ENCODE measurements around the gene ANKRD23.
"Not testable (repeated sequence)": the region's sequence is repeated elsewhere in the genome, so short reads cannot be mapped to it uniquely, and the experiment has no call there.

Gene ANKRD23

DNA sequence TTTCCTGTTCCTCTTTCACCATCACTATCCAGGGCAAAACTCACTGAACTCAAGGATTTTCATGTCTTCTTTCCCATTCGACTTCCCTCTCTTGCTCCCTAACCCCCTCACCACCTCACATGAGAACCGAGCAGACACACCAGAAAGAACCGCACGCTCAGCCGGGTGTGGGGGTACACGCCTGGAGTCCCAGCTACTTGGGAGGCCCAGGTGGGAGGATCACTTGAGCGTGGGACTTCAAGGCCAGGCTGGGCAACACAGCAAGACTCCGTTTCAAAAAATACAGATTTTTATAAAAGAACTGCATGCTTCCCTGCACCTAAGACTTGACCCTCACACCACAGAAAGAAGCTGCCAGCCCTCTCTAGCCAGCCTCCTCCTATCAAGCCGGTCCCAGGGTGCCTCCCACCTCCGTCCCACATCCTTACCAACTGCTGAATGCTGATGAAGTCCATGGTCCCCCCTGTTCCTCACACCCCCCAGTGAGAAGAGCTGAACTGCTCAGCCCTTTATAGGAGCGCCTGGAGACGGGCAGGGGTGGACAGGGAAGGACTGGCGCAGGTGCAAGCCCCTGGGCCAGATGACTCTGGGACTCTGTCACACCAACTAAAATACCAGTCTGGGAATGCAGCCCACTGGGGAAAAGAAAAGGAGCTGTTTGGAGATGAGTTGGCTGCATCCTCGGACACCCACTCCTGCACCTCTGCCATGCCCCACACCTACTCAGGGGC, at the start of gene ANKRD23:
Gene ANKRD23 (minus strand): TSS at position 484 of the 731 bp plus-strand sequence. CDS start 29 bp downstream, at position 455.
- DNase-seq, result no peak

DNA sequence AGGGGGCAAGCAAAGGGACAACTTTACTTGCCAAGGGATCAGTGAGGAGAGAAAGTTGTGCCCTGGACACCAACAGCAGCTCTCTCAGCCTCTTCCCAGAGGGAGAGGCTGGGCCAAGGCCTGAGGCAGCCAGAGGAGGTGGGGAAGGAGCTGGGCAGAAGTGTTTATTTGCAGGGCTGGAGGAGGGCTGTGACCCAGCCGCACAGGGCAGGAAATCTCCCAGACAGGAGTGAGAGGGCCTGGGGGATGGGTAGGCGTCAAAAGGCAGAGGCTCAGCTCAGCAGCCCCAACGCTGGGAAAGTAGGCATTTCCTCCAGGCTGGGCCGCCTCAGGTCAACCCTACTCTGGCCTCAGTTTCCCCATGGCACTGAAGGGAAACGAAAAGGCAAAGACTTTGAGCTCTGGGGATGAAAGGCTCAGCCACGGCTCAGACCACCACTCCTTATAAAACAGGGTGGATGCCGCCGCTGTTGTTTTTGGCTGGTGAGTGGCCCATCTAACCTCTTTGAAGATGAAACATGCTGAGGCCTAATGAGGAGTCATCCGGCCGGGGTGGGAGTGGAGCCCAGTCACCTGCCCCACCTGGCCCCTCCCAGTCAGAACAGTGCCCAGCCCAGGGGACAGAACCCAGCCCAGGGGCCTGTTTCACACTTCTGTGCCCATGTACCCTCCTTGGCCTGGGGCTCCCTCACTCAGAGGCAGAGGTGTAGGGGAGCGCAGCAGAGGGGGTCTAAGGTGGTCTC, 47.9 kb upstream of the ANKRD23 start:
- DNase-seq, result peak; percentile 23

DNA sequence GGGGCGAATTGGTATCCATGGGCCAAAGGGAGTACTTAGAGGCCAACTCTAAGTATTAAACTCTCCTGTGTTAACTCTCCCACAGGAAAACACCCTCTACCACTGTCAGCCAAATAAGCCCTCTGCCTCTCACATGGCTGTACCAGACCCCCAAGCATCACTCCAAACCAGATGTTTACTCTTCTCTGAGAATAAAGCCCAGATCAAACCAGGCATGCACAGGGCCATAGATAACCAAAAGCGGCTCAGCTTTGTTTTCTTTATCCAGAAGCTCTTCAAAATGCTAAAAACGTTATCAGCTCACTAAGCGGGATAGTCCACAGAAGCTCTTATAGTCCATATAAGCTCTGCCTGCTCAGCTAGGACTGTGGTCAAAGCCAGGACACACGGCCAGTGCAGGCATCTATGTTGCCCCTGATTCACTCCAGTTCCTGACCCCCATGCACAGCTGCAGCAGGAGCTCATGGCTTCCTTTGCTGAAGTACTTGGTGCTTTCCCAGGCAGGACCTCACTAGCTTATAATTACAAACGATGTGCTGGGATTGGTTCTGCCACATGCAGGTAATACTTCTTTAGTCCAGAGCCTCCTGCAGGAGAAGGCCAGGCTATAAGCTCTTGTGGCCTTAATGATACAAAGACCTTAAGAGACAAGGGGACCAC, 47.0 kb upstream of the ANKRD23 start:
- no peak for DNase-seq

DNA sequence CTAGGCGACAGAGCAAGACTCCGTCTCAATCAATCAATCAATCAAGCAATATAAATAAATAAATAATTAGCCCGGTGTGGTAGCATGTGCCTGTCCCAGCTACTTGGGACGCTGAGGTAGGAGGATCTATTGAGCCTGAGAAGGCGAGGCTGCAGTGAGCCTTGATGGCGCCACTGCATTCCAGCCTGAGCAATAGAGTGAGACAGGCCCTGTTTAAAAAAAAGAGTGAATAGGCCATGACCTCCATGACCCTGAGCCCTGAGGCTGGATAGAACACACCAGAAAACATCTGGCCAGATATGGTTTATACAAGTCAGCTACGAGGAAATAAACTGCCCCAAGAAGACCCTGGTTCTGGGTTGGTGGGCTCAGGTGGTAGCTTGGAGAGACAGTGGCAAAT, 46.4 kb upstream of the ANKRD23 start:
- no peak for DNase-seq

DNA sequence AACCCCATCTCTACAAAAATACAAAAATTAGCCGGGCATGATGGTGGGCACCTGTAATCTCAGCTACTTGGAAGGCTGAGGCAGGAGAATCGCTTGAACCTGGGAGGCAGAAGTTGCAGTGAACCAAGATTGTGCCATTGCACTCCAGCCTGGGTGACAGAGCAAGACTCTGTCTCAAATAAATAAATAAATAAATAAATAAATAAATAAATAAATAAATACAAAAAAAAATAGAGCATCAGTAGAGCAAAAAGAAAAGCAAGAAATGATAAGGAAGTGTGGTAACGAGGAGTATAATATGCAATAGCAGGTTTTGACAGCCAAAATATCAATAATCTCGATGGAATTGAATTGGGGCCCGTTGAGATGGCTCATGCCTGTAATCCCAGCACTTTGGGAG, 45.7 kb upstream of the ANKRD23 start:
- DNase-seq, result not testable (repeated sequence)

DNA sequence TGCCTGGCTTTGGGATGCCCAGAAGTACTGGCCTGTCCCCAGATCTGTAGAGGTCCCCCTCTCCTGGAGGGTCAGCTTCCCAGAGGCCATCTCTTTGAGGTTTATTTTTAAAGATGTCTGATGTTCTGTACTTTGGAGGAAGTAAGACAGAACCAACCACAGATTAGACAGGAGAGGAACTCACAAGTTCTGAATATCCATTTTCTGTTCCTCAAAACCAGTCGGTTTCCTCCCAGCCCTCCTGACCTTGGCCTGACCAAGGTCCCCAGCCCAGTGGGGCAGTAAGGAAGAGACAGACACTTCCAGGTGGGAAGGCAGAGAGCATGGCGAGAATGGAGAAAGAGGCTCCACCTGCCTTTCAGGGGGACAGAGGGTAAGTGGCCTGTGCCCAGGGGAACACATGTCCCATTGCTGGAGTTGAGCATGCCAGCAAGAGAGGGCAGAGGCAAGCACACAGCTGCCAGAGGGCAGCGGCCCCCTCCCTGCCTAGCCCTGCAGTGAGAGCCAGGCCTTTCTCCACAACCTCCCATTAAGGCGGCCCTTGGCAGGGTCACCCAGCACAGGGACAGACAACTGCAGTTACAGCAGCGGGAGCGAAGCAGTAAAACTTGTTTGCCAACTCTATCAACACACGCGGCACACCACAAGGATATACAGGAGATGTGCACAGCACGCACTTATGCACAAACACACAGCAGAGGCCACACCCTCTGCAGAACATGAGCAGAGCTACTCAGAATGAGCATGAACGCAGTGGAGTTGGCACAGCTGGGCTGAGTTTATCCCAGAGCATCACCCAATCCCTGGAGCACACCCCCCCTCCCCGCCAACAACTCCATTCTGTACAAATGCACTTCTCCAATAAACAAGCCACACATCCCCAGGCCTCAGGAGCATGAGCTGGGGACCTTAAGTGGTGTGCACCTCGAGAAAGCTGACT, 44.5 kb upstream of the ANKRD23 start:
- DNase-seq, result no peak

DNA sequence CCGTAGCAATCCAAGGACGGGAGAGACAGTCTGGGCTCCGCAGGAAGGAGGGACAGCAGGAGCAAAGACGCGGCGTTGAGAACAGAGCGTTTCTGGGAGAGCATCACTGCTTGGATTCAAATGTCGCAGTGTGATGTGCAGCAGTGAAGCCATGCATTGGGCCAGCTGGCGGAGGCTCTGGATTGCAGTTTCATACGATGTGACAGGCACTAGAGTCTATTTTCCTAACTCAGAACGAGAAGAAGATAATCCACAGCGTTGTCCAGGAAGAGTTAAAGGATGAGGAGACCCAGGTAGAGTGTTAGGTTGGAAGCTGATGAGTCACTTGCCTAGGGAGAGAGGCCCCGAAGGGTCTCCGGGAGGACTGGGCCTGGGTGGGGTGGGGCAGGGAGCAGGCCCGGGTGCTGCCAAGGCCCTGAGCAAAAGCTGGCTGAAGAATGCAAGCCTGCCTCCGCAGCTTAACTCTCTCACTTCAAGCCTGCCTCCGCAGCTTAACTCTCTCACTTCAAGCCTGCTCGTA, 43.7 kb upstream of the ANKRD23 start:
- DNase-seq, result no peak

DNA sequence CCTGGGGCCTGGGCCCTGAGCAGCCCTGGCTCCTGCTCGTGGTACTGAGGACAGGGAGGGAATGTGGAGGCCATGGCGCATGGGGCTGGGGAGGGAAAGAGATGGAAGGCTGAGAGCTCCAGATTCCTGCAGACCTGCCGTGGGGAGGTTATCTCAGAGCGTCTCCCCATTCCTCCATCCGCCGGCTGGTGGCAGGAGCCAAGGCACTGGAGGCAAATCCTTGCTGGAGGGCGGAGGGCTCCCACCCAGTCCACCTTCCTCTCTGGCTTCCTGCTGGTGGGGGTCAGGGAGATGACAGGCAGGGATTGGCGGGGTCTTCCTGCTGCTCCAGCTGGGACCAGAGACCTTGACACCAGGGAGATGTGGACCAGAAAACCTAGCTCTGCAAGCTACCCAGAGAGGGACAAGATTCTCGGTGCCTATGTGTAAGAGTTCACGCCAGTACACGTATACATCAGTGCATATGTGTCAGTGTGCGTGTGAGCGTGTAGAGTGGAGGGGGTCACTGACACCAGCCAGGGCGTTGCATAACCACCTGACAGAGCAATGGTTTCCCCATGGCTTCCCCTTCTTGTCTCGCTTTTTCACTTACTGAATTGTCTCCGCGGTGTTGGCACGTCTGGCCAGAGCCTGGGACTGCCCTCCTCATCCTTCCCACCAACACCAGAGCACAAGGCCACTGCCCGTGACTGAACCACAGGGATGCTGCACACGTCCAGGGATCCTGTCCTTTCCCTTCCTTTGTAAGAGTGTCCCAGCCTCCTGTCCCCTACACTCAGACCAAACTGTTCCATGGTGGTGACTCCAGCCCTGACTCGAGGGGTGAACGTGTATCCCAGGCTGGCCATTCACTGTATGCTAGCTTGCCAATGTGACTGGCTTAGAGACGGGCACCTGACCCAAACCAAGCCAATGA, 41.9 kb upstream of the ANKRD23 start:
- no peak for DNase-seq

DNA sequence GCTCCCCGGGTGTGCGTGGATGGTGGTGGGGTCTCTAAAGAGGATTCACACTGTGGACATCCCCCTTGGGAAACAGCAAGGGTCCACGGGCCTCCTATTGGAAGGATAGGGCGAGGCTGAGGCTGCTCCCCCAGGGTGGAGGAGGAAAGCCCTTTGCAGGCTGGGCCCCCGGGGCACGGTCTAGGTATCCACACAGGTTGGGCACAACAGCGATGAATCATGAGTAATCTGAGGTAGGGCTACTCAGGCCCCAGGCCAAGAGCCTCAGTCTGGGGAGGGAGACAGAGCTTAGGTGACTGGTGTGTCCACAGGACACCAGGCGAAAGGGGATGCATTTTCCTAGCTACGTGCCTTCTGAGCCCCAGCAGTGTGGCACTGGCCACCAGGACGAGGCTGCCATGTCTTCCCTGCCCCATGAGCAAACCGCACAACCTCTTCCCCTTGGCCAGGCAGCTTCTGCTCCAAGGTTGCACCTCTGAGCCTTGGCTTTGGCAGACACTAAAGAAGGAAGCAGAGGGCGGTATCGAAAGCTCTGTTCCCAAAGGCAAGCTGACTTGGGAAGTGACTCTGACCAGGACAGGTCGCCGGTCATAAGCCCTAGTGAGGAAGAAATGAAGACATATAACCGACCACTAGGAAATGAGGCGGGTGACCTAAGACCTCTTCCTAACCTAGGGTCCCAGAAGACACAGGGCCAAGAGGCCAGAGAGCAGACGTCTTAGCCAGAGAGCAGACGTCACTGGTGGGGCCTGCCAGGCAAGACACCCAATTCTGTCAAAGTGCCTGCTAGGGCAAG, 40.7 kb upstream of the ANKRD23 start:
- no peak for DNase-seq

DNA sequence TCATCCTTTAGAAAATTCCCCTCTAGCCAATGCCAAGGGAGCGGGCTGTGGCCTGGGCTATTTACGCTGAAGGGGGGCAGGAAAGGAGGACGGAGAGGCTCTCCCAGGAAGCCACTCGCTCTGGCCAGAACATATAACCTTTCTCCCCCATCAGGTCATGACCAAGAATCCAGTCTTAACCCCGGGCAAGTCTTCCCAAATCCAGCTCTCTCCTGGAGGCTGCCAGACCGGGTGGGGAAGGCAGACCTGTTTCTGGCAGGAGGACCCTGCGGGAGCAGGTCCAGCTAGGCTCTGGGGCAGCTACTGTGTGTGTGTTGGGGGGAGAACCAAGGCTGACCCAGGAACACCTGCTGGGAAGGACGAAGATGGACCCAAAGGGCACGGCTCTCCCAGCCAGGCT, 39.5 kb upstream of the ANKRD23 start:
- DNase-seq, result no peak

DNA sequence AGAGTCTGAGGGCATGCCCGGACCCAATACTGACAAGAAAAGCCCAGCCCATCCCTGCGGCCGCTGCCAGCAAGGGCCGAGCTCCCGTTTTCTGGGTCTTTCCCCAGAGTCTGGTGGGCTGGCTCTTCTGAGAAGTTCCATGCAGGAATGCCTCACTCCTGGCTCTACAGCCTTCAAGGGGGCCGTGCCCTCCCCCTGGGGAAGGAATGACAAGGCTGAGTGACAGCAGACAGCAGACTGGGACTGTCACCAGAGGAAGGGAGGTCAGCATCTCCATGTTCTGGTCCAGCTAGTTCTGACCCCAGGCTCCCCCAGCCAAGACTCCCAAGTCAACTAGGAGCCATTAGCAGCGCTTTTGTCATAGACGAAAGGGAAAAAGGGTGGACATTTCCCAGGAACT, 39.1 kb upstream of the ANKRD23 start:
- no peak for DNase-seq

DNA sequence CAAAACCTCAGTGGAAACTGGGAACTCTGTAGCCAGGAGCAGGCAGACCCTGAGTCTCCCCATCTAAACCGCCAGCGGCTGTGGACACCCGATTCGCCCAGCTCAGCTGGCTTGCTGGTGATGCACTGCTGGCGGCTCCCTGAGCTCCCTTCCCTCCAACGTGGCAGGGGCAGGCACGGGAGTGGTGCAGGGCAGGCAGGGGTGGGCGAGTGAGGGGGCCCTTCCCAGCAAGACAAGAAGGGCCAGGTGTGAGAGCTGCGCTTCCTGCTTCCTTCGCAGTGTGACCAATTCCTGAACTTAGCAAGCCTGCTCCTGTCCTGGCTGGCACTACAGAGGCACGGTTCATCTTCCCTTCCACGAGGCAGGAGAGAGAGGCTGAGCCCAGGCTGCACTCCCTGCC, 38.4 kb upstream of the ANKRD23 start:
- DNase-seq, result no peak

DNA sequence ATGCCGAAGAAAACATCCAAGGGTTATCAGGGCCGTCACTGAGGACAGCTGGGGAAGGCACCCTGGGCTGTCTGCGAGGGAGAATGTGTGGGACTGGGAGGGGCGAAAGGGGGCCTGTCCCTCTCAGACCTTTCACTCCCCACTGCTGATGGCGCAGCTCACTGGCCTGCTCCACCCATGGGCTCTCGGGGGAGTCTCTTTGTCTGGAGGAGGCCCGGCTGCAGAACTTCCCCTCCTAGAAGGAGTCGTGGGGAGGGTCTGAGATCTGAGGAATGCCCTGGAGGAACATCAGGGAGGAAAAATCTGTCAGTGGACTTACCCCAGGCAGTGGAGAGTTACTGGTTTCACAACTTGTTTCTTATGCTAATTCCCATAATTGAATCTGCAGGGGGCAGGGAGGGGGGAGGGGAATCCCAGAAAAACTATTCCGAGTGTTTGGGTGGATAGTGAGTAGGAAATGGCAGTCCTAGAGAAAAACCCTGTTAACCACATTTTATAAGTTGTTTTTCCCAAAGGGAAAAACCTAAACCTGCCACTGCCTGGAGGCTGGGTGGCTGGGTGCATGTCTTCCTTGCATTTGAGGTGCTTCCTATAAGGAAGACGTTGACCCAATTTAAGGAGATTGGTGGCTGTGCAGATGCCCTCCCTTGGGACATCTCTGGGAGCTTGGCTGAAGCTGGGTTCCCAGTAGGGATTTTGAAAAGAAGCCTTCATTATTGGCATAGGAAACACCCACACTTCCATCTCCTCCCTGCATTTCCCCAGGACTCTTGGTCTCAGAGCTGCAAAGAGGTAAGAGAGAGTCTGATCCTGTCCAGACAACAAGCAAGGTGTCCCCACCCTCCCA, 37.8 kb upstream of the ANKRD23 start:
- DNase-seq, result no peak

DNA sequence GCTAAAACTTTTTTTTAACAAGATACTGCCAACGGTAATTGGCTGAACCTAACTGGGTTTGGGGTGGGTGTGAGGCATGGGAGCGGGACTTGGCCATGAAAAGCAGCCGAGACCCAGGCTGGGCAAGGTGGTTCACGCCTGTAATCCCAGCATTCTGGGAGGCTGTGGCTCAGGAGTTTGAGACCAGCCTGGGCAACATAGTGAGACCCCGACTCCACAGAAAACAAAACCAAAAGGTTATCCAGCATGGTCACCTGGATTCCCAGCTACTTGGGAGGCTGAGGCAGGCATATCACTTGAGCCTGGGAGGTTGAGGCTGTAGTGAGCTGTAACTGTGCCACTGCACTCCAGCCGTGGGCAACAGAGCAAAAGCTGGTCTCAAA, 37.1 kb upstream of the ANKRD23 start:
- no peak for DNase-seq

DNA sequence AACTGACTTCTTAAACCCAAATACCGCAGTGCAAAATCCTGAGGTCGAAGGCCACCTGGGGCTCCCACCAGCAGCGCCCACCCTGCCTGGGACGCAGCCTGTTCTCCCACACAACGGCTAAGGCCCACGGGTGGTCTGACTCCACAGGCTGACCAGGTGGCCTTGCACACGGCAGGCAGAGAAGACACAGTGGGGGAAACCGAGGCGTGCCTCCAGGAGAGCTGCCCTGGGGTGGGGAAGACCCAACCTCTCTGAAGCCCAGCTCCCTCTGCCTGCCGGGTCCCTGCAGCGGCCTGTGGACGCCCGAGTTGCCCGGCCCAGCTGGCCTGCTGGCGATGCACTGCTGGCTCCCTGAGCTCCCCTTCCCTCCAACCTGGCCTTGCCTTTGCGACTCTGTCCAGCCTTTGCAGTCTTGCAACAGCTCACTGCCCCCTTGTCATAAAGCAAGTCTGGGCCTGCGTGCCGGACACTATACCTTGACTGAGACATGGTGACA, 35.8 kb upstream of the ANKRD23 start:
- DNase-seq, result no peak

DNA sequence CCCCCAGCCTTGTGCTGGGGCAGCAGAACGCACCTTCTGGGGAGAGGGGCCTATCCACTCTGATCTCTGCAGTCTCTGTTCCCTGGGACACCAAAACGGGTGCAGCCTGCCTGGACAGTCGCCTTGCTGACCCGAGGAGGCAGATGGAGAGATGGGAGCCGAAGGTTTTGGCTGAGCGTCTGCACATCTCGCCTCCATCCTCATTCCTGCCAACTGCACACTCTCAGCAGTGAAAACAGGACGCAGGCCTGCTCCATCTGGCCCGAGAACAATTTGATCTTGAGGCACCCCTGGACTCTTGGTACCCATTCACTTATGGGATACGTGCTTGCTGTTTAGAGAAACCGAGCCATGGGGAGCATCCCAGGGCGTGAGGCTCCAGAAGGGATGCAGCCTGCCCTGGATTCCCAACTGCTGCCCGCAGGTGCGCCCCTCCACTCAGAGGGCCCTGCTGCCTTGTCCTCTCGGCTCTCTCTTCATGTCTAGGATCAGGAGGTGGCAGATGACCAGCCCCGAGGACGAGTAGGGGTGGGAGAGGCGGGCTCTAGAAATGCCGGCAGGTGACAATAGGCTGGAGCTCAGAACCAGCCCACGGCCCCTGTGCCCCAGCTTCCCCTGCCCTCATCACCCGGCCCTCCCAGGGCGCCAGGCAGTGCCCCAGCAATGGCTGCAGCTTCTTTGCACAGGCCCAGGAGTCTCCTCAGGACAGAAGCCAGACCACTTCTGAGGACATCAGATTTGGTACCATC, 35.1 kb upstream of the ANKRD23 start:
- DNase-seq, result no peak

DNA sequence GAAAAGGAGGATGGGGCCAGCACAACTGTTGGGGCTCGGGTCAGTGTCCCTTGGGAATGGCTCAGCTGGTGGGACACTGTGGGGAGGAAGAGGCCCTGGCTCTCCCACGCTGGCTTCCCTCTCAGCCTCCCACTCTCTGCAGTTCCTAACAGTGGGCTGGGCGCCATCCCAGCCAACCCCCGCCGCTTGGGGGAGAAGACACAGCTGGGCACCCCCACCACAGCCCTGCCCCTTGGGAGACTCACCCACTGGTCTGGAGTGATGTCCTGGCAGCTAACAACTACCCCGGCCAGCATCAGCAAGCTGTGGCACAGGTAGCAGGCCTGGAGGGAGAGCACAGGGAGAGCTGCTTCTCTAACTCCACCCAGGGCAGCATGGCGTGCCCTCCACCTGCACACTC, 34.4 kb upstream of the ANKRD23 start:
- DNase-seq, result no peak

DNA sequence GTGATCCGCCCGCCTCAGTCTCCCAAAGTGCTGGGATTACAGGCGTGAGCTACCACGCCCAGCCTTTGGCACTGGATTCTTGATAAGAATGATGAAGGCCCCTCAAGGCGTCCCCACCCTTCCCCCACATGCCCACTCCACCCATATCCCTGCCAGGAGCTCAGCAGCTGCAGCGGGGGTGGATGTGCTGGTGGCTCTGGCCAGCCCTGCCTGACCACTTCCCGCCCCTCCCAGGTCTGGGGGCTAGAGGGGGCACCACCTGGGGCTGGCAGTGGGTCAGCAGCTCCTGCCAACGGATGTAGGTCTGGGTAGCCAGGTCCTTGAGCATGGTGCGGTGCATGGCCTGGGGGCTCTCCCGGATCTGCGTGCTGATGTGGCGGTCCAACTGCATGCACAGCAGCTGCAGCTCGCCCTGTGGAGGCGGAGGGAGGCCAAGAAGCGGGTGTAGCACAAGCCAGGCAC, 33.8 kb upstream of the ANKRD23 start:
- DNase-seq, result no peak

DNA sequence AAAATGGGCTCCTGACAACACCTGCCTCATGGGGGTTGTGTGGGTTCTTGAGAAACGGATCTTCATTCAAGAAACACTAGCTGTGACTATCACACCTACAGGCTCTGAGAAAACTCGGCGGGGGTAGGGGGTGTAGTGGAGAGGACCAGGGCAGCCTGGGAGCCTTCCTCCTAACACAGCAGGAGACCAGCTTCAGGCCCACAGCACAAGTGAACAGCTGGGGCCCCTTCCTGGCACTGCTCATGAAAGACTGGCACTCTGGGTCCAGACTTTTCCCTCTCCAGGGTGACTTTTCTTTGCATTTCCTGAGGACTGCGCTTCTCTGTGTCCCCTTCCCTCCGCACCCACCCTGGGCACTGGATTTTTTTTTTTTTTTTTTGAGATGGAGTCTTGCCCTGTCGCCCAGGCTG, 33.2 kb upstream of the ANKRD23 start:
- no peak for DNase-seq

Measured in activated naive CD4-positive, alpha-beta T cell treated with Interleukin-2 at 50 U/mL for 16 hours (primary cell).